Measurements from ENCODE around the gene REPS1.

Gene REPS1

GRCh38 chr6:138914701-138915100 is 73.4 kb downstream of the REPS1 start:
- DNase-seq: no peak

- DNase-seq: no peak
These were observed 75.7 kb downstream of the REPS1 start for GRCh38 chr6:138912308-138912707.

- DNase-seq: no peak
These were observed 78.1 kb downstream of the REPS1 start for GRCh38 chr6:138909975-138910374.

GRCh38 chr6:138909511-138909910 is 78.5 kb downstream of the REPS1 start:
- DNase-seq: no peak

GRCh38 chr6:138907167-138907566 is 80.9 kb downstream of the REPS1 start:
- peak; percentile 6 for DNase-seq

- DNase-seq: no peak
These were observed 91.0 kb downstream of the REPS1 start for GRCh38 chr6:138897031-138897430.

- DNase-seq: no peak
These were observed 91.8 kb downstream of the REPS1 start for GRCh38 chr6:138896104-138896756.

- no peak for DNase-seq
These were observed 96.6 kb downstream of the REPS1 start for GRCh38 chr6:138891255-138891986.

- DNase-seq: no peak
These were observed 102.8 kb downstream of the REPS1 start for GRCh38 chr6:138885156-138885819.

- no peak for DNase-seq
These were observed 105.6 kb downstream of the REPS1 start for GRCh38 chr6:138882369-138883017.

GRCh38 chr6:138873191-138873590 is 114.9 kb downstream of the REPS1 start:
- DNase-seq: no peak

- DNase-seq: no peak
These were observed 118.7 kb downstream of the REPS1 start for GRCh38 chr6:138869398-138869797.

GRCh38 chr6:138868181-138868580 is 119.9 kb downstream of the REPS1 start:
- no peak for DNase-seq

GRCh38 chr6:138865480-138866109 is 122.5 kb downstream of the REPS1 start:
- no peak for DNase-seq

GRCh38 chr6:138864343-138864890 is 123.6 kb downstream of the REPS1 start:
- DNase-seq: no peak

- no peak for DNase-seq
These were observed 124.7 kb downstream of the REPS1 start for GRCh38 chr6:138863321-138863720.

GRCh38 chr6:138862456-138862855 is 125.6 kb downstream of the REPS1 start:
- DNase-seq: no peak

GRCh38 chr6:138857775-138858174 is 130.3 kb downstream of the REPS1 start:
- DNase-seq: peak; percentile 82

GRCh38 chr6:138856654-138857053 is 131.4 kb downstream of the REPS1 start:
- no peak for DNase-seq

Data from OCI-M1 (cell line).